Measurements from ENCODE around the gene NR1D1. TPM values are rescaled to one million over a fixed set of nuclear protein-coding genes. Genes with fewer than 3 reads are reported as not detected.

NR1D1 gene
- total RNA-seq, 1 experiment from 2014 or later, result 1.3 TPM

- no peak for DNase-seq
- H3K4me3 ChIP-seq, result no peak overlapping the region
- H3K27me3 ChIP-seq, result no peaks in the 10 kb centered on the region
- H3K9me3 ChIP-seq, result no peaks in the 10 kb centered on the region
- no peaks in the 10 kb centered on the region for H3K36me3 ChIP-seq
Measured at GRCh38 chr17:40061609-40062038, 38.8 kb downstream of the NR1D1 start.

GRCh38 chr17:40060887-40061608 is 39.3 kb downstream of the NR1D1 start:
- Histone ChIP-seq H3K9me3 (no peaks in the 10 kb centered on the region), H3K36me3 (no peaks in the 10 kb centered on the region), H3K4me3 (no peak overlapping the region), H3K27me3 (no peaks in the 10 kb centered on the region)
- DNase-seq, result no peak

GRCh38 chr17:40059729-40060475 is 40.5 kb downstream of the NR1D1 start:
- Histone ChIP-seq H3K27me3 (no peaks in the 10 kb centered on the region), H3K9me3 (no peaks in the 10 kb centered on the region), H3K36me3 (no peaks in the 10 kb centered on the region), H3K4me3 (no peak overlapping the region)
- DNase-seq, result no peak

- H3K36me3 ChIP-seq, result no peaks in the 10 kb centered on the region
- no peaks in the 10 kb centered on the region for H3K27me3 ChIP-seq
- no peak for DNase-seq
- H3K4me3 ChIP-seq, result no peak overlapping the region
- no peaks in the 10 kb centered on the region for H3K9me3 ChIP-seq
Measured at GRCh38 chr17:40058865-40059264, 41.5 kb downstream of the NR1D1 start.

- no peak for DNase-seq
- Histone ChIP-seq H3K36me3 (peaks cover 1% of the 10 kb centered on the region), H3K9me3 (no peaks in the 10 kb centered on the region), H3K27me3 (no peaks in the 10 kb centered on the region), H3K4me3 (no peak overlapping the region)
Measured at GRCh38 chr17:40058186-40058784, 42.1 kb downstream of the NR1D1 start.

DNA sequence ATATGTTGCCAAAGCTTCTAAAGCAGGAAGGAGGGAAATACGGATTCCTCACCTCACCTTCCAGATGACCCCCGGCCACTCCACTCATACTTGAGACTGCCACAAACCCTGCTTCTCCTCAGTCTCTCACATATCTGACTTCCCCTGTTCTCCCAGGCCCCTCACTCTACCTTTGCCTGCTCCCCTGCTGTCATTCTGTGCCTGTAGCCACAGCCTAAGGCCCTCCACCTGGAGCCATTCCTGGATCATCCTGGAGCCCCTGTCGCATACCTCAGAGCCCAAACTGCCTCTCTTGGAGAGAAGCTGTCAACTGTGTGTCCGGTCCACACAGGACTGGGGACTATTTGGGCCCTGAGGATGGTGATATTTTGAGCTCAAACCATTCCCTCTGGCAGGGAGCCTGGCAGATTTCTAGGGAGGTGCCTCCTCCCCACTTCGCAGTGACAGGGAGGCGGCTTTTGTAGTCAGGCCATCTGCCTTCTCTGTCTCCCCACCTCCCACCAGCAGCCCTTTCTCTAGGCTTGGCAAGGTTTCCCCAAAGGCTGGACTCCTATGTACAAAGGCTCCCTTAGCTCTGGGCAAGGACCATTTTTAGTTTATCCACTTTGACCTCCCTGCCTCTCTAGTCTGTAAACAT is 43.9 kb downstream of the NR1D1 start:
- no peaks in the 10 kb centered on the region for H3K9me3 ChIP-seq
- no peak for DNase-seq
- H3K36me3 ChIP-seq, result peaks cover 19% of the 10 kb centered on the region
- H3K27me3 ChIP-seq, result no peaks in the 10 kb centered on the region
- H3K4me3 ChIP-seq, result no peak overlapping the region

Other genes with a start within 250 kb of the NR1D1 start
- gene IKZF3, start 236.3 kb downstream of the NR1D1 start, total RNA-seq (2014; rRNA removed; shearing (Covaris generic); ENCODE audit: low replicate concordance), result not detected in 2 replicates
- gene ZPBP2, start 232.4 kb downstream of the NR1D1 start, total RNA-seq (2014; rRNA removed; shearing (Covaris generic); ENCODE audit: low replicate concordance), result not detected in 2 replicates
- 3.9 and 10.9 TPM in 2 replicates for gene GSDMB, start 182.0 kb downstream of the NR1D1 start, total RNA-seq (2014; rRNA removed; shearing (Covaris generic); ENCODE audit: low replicate concordance)
- gene ORMDL3, start 173.0 kb downstream of the NR1D1 start, total RNA-seq (2014; rRNA removed; shearing (Covaris generic); ENCODE audit: low replicate concordance), result 54.1 and 80.1 TPM in 2 replicates
- gene LRRC3C, start 172.9 kb downstream of the NR1D1 start, total RNA-seq (2014; rRNA removed; shearing (Covaris generic); ENCODE audit: low replicate concordance), result not detected in 2 replicates
- not detected in 2 replicates for gene GSDMA, start 137.6 kb downstream of the NR1D1 start, total RNA-seq (2014; rRNA removed; shearing (Covaris generic); ENCODE audit: low replicate concordance)
- gene PSMD3, start 119.8 kb downstream of the NR1D1 start, total RNA-seq (2014; rRNA removed; shearing (Covaris generic); ENCODE audit: low replicate concordance), result 232 and 331 TPM in 2 replicates
- not detected in 2 replicates for gene CSF3, start 85.1 kb downstream of the NR1D1 start, total RNA-seq (2014; rRNA removed; shearing (Covaris generic); ENCODE audit: low replicate concordance)
- 83.1 and 96.3 TPM in 2 replicates for gene MED24, start 46.2 kb downstream of the NR1D1 start, total RNA-seq (2014; rRNA removed; shearing (Covaris generic); ENCODE audit: low replicate concordance)
- gene THRA, start 37.6 kb downstream of the NR1D1 start, total RNA-seq (2014; rRNA removed; shearing (Covaris generic); ENCODE audit: low replicate concordance), result 11.5 and 18.1 TPM in 2 replicates
- gene MSL1, start 21.4 kb upstream of the NR1D1 start, total RNA-seq (2014; rRNA removed; shearing (Covaris generic); ENCODE audit: low replicate concordance), result 44.9 and 53.4 TPM in 2 replicates
- 50.2 and 63.6 TPM in 2 replicates for gene CASC3, start 39.9 kb upstream of the NR1D1 start, total RNA-seq (2014; rRNA removed; shearing (Covaris generic); ENCODE audit: low replicate concordance)
- gene RAPGEFL1, start 76.9 kb upstream of the NR1D1 start, total RNA-seq (2014; rRNA removed; shearing (Covaris generic); ENCODE audit: low replicate concordance), result 0.27 and 2.0 TPM in 2 replicates
- gene WIPF2, start 118.7 kb upstream of the NR1D1 start, total RNA-seq (2014; rRNA removed; shearing (Covaris generic); ENCODE audit: low replicate concordance), result 5.5 and 7.4 TPM in 2 replicates
- 31.1 and 111 TPM in 2 replicates for gene CDC6, start 187.3 kb upstream of the NR1D1 start, total RNA-seq (2014; rRNA removed; shearing (Covaris generic); ENCODE audit: low replicate concordance)
- gene RARA, start 208.6 kb upstream of the NR1D1 start, total RNA-seq (2014; rRNA removed; shearing (Covaris generic); ENCODE audit: low replicate concordance), result 8.9 and 11.2 TPM in 2 replicates